DOHH2 (cell line): ENCODE measurements around the gene NPDC1.

Experiments used
- CTCF ChIP-seq: fragments of 200-600 bp; sonication (generic); IDR thresholded peaks from one replicate; pipeline ENCODE4 v1.5.1; 2014; ENCODE audit warnings: antibody characterized with exemption, mild to moderate bottlenecking, low read depth, low read length; ENCODE audit not compliant: poor library complexity, severe bottlenecking
- EZH2phosphoT487 ChIP-seq: fragments of 200-600 bp; sonication (generic); IDR thresholded peaks from 2 replicates; pipeline ENCODE4 v1.6.1; 2017; ENCODE audit warnings: borderline replicate concordance, mild to moderate bottlenecking, antibody characterized with exemption, low read length, moderate library complexity, mixed read lengths

- TF ChIP-seq CTCF (no peak), EZH2phosphoT487 (no peak)
These were observed 30.6 kb upstream of the NPDC1 start for GRCh38 chr9:137076636-137077009.
